DMS153 (cell line): ENCODE measurements around the gene PRDX2.
"Not testable (repeated sequence)": the region's sequence is repeated elsewhere in the genome, so short reads cannot be mapped to it uniquely, and the experiment has no call there.

ENCODE experiments used
- DNase-seq: peaks from one replicate; lab custom pipeline; 2025; lab: John Stamatoyannopoulos, UW

PRDX2 gene

GRCh38 chr19:12801466-12802266 is at the start of gene PRDX2, which contains the start of gene THSD8:
Gene PRDX2 (minus strand): TSS chr19:12801800. CDS start chr19:12801261, 539 bp downstream.
Gene THSD8 (plus strand): TSS chr19:12802069. CDS start chr19:12802072, 3 bp downstream.
- DNase-seq, result peak; percentile 28

DNA sequence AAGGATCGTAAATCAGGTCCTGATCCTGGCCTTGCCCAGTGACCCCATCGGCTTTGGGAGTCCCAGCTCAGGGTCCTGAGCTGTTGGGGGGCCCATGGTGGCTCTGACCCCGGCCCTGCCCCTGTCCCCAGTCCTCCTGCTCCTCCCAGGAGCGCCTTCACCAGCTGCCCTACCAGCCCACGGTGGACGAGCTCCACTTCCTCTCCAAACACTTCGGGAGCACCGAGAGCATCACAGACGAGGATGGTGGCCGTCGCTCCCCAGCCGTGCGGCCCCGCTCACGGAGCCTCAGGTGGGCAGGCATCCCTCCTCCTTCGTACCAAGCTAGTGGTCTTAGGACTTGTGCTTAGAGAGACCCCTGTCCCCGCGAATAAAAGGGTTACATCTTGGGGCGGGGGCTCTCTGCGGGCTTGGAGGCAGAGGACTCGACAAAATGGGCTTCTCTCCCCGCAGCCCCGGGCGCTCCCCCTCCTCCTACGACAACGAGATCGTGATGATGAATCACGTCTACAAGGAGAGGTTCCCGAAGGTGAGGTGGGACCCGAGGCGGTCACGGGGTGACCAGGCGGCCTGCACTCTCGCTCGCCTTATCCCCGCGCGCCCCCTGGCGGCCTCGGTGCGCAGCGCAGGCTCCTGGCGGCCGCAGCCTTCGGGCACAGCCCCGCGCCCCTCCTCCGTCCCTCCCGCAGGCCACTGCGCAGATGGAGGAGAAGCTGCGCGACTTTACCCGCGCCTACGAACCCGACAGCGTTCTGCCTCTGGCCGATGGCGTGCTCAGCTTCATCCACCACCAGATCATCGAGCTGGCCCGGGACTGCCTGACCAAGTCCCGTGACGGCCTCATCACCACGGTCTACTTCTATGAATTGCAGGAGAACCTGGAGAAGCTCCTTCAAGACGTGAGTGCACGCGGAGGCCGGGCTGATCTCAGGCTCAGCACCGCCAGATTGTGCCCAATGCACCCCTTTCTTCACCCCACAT is 45.8 kb upstream of the PRDX2 start:
- DNase-seq, result peak; percentile 65

GRCh38 chr19:12846613-12847012 is 45.0 kb upstream of the PRDX2 start:
- DNase-seq, result not testable (repeated sequence)

DNA sequence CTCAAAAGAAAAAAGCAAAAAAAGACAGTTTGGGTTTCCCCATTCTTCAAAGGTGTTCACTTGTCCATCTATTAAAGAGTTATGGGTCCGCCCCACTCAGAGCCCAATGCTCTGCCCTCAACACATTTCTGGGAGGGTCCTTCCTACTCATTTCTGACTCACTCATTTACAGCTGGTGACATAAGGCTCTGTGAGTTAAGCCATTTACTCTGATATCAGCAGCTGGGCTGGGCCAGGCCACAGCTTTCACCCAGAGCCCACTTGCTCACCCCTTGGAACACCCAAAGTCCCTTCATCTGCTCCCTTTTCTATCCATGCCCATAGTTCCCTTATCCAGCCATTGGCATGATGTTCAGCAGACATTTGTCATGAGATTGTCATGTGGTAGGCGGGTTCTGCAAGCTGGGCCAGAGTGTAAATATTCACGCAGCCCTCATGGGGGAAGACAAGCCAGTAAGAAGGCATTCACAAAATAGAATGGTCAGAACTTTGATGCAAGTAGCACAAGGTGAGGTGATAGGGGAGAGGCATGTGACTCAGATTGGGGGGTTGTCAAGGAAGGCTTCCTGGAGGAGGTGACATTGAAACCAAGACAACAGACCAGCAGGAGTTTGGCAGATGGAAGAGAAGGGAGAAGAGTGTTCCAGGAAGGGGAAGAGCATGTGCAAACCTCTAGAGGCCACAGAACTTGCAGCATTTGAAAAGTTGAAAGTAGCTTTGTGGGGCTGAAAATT is 42.6 kb upstream of the PRDX2 start:
- no peak for DNase-seq

- no peak for DNase-seq
Measured at GRCh38 chr19:12843328-12843727, 41.7 kb upstream of the PRDX2 start.

DNA sequence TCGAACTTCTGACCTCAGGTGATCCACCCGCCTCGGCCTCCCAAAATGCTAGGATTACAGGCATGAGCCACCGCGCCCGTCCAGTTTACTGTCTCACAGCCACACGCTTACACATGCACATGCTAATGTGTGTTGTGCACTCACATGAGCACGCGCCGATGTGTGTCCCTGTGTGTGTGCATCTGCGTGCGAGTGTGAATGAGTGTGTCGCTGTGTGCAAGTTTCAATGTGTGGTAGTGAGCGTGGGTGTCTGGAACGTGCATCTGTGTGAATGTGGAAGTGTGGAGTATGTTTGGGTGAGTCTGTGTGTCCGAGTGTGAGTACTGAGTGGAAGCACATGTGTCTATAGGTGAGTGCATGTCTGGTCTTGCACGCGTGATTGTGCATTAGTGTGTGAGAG is 40.9 kb upstream of the PRDX2 start:
- DNase-seq, result no peak

DNA sequence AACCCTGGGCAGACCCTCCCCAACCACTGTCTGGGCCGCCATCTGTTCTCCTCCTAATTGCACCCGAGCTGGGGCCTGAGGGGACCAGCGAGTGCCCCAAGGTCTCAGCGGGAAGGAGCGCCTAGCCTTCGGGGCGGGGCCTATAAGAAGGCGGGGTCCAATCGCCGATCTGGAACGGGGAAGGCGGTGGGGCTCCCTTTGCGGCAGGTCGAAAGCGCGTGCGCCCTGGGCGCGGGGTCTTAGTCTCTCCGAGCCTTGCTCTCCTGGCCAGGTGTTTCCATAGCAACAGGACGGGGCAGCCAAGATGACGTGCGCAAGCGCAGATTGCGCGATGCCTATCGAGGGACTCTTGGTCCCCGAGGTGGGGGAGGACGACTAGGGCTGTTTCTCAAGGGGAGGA is 39.5 kb upstream of the PRDX2 start:
- DNase-seq, result peak; percentile 77

DNA sequence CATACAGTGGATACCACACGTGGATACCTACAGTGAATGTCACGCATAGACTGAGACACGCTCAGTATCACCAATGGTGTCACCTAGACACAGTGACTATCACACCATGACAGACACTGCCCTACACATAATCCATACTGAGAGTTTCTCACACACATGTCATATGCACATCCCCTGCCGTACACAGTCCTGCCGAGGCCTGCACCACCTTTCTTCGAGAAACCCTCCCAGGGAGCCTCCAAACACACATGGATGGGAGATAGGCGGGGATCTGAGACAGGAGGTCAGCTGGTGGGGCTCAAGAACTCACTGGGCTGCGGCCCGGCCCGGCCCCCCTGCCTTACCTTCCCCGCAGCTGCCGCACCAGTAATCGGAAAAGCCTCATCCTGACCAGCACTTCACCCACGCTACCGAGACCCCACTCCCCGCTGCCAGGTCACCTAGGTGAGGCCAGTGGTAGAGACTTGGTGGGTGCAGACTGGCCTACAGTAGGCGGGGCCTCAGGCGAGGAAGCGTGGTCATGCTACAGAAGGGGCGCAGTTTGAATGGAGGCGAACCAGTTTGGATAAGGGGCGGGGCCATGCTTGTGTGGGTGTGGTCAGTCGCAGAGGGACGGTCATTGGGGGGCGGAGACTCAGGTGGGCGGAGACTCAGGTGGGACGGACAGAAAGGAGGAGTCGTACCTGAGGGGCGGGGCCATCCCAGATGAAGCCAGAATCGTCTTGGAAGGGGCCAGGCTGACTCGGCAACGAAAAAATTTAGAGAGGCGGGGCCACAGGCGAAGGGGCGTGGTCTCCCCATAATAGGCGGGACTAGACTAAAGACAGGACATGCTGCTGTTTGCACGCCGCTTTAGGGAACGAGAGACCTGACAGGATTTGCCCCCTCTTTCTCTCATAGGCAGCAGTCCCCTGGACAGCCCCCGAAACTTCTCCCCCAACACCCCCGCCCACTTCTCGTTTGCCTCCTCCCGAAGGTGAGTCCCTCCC is 38.8 kb upstream of the PRDX2 start:
- DNase-seq, result peak; percentile 93

- DNase-seq, result no peak
Measured at GRCh38 chr19:12838886-12839756, 37.5 kb upstream of the PRDX2 start.

DNA sequence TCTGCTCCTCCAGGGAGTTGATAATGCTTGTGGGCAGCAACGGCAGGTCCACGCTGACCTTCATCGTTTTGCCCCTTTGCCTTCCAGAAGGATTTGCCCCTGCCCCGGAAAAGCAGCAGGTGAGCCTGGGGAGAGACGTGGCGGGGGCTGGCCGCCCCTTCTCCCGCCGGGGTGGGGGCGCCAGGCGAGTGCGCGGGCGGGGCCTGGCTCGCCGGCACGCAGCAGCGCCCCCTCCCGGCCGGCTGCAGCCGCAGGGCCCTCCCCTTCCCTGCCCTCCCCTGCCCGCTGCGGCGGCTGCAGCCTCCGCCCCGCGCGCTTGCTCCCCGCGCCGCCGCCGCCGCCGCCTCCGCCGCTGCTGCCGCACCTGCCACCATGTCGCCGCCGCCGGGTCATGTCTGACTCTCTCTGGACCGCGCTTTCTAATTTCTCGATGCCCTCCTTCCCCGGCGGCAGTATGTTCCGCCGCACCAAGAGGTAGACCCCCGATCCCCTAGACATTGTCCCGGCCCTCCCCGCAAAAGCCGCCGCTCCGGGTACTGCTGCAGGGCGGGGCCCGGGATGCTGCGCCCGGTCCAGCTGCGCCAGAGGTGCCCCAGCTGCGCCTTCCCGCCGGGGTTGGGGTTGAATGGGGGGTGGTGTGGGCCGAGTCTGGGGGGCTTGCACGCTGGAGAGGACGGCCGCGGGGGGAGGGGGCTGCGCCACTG is 36.7 kb upstream of the PRDX2 start, which contains the start of gene MAST1:
Gene MAST1, plus strand, starts transcription at position 334 of the 704 bp plus-strand sequence. Its CDS starts 58 bp downstream, at position 392.
- DNase-seq, result no peak

DNA sequence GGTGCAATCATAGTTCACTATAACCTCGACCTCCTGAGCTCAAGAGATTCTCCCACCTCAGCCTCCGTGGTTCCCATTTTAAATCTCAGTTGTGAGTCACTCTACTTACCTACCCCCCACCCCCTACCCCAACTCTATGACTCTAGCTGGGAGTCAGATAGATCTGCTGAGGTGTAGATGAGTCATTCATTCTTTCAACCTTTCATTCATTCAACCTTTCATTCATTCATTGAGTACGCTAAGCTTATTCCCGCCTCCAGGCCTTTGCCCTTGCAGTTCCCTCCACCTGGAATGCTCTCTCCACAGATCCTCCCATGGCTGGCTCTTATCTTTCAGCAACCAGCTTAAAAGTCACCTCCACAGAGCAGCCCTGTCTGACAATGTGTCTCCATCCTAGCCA is 35.6 kb upstream of the PRDX2 start:
- no peak for DNase-seq

DNA sequence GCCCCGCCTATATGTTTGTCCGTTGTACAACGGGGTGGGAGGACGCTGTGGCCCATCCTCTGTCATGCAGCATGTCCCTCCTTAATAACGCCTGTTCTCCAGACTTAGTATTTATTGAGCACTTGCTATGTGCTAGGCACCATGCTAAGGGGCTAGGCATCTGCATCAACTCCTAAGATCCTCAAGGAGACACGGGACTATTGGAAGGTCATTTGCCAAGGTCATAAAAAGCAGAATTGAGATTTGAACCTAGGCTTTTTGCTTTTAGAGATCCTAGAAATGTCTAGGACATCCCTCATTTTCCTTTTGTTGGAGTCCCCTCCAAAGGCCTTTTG is 34.9 kb upstream of the PRDX2 start:
- no peak for DNase-seq

- no peak for DNase-seq
Measured at GRCh38 chr19:12834976-12835757, 33.6 kb upstream of the PRDX2 start.

GRCh38 chr19:12834566-12834943 is 33.0 kb upstream of the PRDX2 start, which contains the start of gene RTBDN:
Gene RTBDN (minus strand): TSS chr19:12834579. CDS start chr19:12829979, 4,600 bp downstream.
- no peak for DNase-seq

GRCh38 chr19:12833738-12834565 is 32.4 kb upstream of the PRDX2 start:
- DNase-seq, result no peak

- DNase-seq, result no peak
Measured at GRCh38 chr19:12833418-12833737, 31.8 kb upstream of the PRDX2 start.

DNA sequence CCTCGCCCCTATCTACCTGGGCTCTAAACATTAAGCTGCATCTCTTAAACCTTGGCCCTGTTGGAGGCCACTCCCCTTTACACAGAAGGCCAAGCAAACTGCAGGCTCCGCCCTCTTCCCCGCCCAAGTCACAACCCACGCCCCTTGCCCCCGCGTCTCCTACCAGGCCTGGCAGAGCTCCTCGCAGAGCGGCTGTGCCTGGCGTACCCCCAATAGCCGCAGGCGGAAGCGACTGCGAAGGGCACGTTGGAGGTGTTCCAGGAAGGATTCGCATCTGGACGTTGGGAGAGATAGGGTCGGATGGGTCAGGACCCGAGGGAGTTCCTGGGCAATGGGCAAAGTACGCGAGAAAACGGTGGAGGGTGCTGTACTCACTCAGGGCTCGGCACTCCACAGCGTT is 26.9 kb upstream of the PRDX2 start:
- DNase-seq, result peak; percentile 61
